SK-N-SH treated with all-trans-retinoic acid at 6 μM for 48 hours (cell line): ENCODE results near the gene XPO6.

Source experiments
- ATAC-seq: fragments of 200-7000 bp; cut with Tn5 transposase; 3 replicates; pipeline ENCODE4 v1.9.1; 2020; ENCODE audit warnings: mild to moderate bottlenecking, moderate library complexity
- BACH2 ChIP-seq: fragments of 250-450 bp; sonication (Bioruptor Pico); IDR thresholded peaks from 2 replicates; pipeline ENCODE4 v1.9.0; 2021; ENCODE audit warnings: mild to moderate bottlenecking, borderline replicate concordance
- CSDC2 ChIP-seq: fragments of 250-450 bp; sonication (Bioruptor Pico); IDR thresholded peaks from 2 replicates; pipeline ENCODE4 v1.5.0; 2020; ENCODE audit warnings: mild to moderate bottlenecking, moderate library complexity
- ESRRG ChIP-seq: fragments of 250-450 bp; sonication (Bioruptor Pico); IDR thresholded peaks from 2 replicates; pipeline ENCODE4 v1.6.1; 2021; ENCODE audit warnings: mild to moderate bottlenecking
- GLIS3 ChIP-seq: fragments of 250-450 bp; sonication (Bioruptor Pico); IDR thresholded peaks from 2 replicates; pipeline ENCODE4 v1.5.0; 2020; ENCODE audit warnings: mild to moderate bottlenecking, moderate library complexity
- ISL1 ChIP-seq: fragments of 250-450 bp; sonication (Bioruptor Pico); IDR thresholded peaks from 2 replicates; pipeline ENCODE4 v2.1.2; 2022; ENCODE audit warnings: mild to moderate bottlenecking, moderate library complexity
- RARB ChIP-seq: fragments of 250-450 bp; sonication (Bioruptor Pico); IDR thresholded peaks from 2 replicates; pipeline ENCODE4 v1.8.0; 2021; ENCODE audit warnings: mild to moderate bottlenecking, moderate library complexity
- SNAI2 ChIP-seq: fragments of 250-450 bp; sonication (Bioruptor Pico); IDR thresholded peaks from 2 replicates; pipeline ENCODE4 v1.5.0; 2020; ENCODE audit warnings: mild to moderate bottlenecking, moderate library complexity
- TCF4 ChIP-seq: fragments of 250-450 bp; sonication (Bioruptor Pico); IDR thresholded peaks from 2 replicates; pipeline ENCODE4 v1.8.0; 2021; ENCODE audit warnings: mild to moderate bottlenecking, moderate library complexity, borderline replicate concordance
- TOX ChIP-seq: fragments of 250-450 bp; sonication (Bioruptor Pico); IDR thresholded peaks from 2 replicates; pipeline ENCODE4 v1.8.0; 2021; ENCODE audit warnings: mild to moderate bottlenecking, moderate library complexity, borderline replicate concordance
- ZC3H10 ChIP-seq: fragments of 250-450 bp; sonication (Bioruptor Pico); IDR thresholded peaks from 2 replicates; pipeline ENCODE4 v1.5.1; 2021; ENCODE audit warnings: mild to moderate bottlenecking, moderate library complexity
- ZFP3 ChIP-seq: fragments of 250-450 bp; sonication (Bioruptor Pico); IDR thresholded peaks from 2 replicates; pipeline ENCODE4 v1.5.0; 2020; ENCODE audit warnings: mild to moderate bottlenecking, moderate library complexity
- ZFP30 ChIP-seq: fragments of 450-650 bp; formaldehyde crosslinking; IDR thresholded peaks from 2 replicates; pipeline ENCODE4 v1.5.0; 2022; ENCODE audit warnings: mild to moderate bottlenecking, moderate library complexity
- ZNF70 ChIP-seq: fragments of 450-650 bp; formaldehyde crosslinking; IDR thresholded peaks from 2 replicates; pipeline ENCODE4 v1.5.0; 2020; ENCODE audit warnings: mild to moderate bottlenecking, moderate library complexity
- ZNF8 ChIP-seq: fragments of 450-650 bp; formaldehyde crosslinking; IDR thresholded peaks from 2 replicates; pipeline ENCODE4 v1.5.0; 2020; ENCODE audit warnings: mild to moderate bottlenecking, moderate library complexity
- TF ChIP-seq, protein P1 (sequence below): fragments of 250-450 bp; sonication (Bioruptor Pico); IDR thresholded peaks from 2 replicates; pipeline ENCODE4 v1.5.1; 2021; ENCODE audit warnings: mild to moderate bottlenecking, moderate library complexity
- TF ChIP-seq, protein P2 (sequence below): fragments of 250-450 bp; sonication (Bioruptor Pico); IDR thresholded peaks from 2 replicates; pipeline ENCODE4 v1.5.0; 2020; ENCODE audit warnings: mild to moderate bottlenecking, moderate library complexity
- TF ChIP-seq, protein P3 (sequence below): fragments of 250-450 bp; sonication (Bioruptor Pico); IDR thresholded peaks from 2 replicates; pipeline ENCODE4 v1.8.0; 2021; ENCODE audit warnings: low read depth, mild to moderate bottlenecking, moderate library complexity, borderline replicate concordance
- TF ChIP-seq, protein P4 (sequence below): fragments of 250-450 bp; sonication (Bioruptor Pico); IDR thresholded peaks from 2 replicates; pipeline ENCODE4 v1.8.0; 2020; ENCODE audit warnings: mild to moderate bottlenecking, moderate library complexity, borderline replicate concordance
- TF ChIP-seq, protein P5 (sequence below): fragments of 250-450 bp; sonication (Bioruptor Pico); IDR thresholded peaks from 2 replicates; pipeline ENCODE4 v1.5.1; 2020; ENCODE audit warnings: low read depth, mild to moderate bottlenecking, moderate library complexity

XPO6 gene

DNA sequence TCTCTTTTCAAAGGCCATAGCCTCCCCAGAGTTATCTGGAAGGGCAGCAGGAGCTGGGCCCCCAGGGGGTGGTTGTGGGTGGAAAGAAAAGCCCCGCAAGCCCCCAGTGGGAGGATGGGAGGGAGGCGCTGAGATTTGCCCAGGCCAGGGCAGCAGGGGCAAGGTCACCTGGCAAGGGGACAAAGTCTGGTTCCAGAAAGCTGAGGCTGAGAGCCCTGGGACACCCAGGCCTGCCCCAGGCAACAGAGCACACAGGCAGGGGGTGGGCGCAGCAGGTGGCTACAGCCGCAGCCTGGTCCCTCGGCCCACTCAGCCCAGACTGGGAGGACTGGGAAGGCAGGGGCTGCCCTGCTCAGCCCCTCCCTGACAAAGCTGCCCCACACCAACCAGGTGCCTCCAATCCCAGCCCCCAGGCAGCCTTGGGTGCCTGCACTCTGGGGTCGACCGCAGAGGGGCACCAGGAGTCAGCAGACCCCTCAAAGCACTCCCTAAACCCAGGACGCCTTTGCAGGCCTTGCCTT lies 124.6 kb downstream of the XPO6 start (continued):
- TF ChIP-seq, protein P1, sequence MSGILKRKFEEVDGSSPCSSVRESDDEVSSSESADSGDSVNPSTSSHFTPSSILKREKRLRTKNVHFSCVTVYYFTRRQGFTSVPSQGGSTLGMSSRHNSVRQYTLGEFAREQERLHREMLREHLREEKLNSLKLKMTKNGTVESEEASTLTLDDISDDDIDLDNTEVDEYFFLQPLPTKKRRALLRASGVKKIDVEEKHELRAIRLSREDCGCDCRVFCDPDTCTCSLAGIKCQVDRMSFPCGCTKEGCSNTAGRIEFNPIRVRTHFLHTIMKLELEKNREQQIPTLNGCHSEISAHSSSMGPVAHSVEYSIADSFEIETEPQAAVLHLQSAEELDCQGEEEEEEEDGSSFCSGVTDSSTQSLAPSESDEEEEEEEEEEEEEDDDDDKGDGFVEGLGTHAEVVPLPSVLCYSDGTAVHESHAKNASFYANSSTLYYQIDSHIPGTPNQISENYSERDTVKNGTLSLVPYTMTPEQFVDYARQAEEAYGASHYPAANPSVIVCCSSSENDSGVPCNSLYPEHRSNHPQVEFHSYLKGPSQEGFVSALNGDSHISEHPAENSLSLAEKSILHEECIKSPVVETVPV (CRISPR knock-in tag), result no peak

DNA sequence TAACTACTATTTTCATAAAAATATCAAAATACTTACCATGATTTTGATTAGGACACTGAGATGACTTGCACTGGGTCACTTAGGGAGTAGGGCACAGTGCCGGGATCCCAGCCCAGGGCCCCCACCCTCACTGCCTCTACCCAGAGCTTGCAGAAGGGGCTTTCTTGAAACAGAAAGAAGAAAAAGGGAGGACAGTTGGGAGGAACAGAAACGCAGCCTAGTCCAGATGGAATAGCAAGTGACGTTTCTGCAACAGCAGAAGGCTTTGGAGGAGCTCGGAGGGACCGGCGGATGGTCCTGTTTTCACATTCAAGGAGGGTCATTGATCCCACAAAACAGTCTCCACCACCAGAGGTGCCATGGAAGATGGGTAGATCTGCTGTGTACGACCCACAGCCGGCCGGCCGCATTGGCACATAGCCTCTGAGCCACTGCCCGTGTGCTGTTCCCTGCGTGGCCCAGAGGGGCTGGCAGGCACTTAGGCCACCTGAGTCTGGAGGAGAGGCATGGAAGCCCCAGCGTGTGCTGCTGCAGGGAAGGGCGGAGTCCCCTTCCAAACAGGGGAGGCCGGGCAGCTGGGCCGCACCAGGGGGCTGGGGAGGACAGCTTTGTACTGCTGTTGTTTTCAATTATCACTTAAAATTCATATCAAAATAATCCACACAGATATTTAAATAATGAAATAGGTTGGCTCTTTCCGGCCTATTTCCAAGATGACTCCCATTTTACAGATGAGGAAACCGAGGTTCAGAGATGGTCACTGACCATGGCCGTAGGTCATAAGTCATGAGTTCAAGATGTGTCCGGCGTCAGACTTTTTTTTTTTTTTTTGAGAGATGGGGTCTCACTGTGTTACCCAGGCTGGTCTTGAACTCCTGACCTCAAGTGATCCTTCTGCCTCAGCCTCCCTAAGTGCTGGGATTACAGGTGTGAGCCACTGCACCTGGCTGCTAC lies 125.3 kb downstream of the XPO6 start:
- TF ChIP-seq ZNF70 (CRISPR knock-in tag) (no peak), ISL1 (no peak), TCF4 (CRISPR knock-in tag) (no peak), ZFP30 (CRISPR knock-in tag) (no peak), RARB (no peak), SNAI2 (CRISPR knock-in tag) (no peak), ZFP3 (CRISPR knock-in tag) (no peak), ESRRG (CRISPR knock-in tag) (no peak), GLIS3 (CRISPR knock-in tag) (no peak), CSDC2 (CRISPR knock-in tag) (no peak), BACH2 (CRISPR knock-in tag) (no peak), ZNF8 (CRISPR knock-in tag) (no peak), ZC3H10 (no peak), TOX (no peak)
- TF ChIP-seq, protein P2, sequence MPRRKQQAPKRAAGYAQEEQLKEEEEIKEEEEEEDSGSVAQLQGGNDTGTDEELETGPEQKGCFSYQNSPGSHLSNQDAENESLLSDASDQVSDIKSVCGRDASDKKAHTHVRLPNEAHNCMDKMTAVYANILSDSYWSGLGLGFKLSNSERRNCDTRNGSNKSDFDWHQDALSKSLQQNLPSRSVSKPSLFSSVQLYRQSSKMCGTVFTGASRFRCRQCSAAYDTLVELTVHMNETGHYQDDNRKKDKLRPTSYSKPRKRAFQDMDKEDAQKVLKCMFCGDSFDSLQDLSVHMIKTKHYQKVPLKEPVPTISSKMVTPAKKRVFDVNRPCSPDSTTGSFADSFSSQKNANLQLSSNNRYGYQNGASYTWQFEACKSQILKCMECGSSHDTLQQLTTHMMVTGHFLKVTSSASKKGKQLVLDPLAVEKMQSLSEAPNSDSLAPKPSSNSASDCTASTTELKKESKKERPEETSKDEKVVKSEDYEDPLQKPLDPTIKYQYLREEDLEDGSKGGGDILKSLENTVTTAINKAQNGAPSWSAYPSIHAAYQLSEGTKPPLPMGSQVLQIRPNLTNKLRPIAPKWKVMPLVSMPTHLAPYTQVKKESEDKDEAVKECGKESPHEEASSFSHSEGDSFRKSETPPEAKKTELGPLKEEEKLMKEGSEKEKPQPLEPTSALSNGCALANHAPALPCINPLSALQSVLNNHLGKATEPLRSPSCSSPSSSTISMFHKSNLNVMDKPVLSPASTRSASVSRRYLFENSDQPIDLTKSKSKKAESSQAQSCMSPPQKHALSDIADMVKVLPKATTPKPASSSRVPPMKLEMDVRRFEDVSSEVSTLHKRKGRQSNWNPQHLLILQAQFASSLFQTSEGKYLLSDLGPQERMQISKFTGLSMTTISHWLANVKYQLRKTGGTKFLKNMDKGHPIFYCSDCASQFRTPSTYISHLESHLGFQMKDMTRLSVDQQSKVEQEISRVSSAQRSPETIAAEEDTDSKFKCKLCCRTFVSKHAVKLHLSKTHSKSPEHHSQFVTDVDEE (CRISPR knock-in tag), result no peak
- TF ChIP-seq, protein P3, sequence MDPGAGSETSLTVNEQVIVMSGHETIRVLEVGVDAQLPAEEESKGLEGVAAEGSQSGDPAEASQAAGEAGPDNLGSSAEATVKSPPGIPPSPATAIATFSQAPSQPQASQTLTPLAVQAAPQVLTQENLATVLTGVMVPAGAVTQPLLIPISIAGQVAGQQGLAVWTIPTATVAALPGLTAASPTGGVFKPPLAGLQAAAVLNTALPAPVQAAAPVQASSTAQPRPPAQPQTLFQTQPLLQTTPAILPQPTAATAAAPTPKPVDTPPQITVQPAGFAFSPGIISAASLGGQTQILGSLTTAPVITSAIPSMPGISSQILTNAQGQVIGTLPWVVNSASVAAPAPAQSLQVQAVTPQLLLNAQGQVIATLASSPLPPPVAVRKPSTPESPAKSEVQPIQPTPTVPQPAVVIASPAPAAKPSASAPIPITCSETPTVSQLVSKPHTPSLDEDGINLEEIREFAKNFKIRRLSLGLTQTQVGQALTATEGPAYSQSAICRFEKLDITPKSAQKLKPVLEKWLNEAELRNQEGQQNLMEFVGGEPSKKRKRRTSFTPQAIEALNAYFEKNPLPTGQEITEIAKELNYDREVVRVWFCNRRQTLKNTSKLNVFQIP (CRISPR knock-in tag), result no peak
- TF ChIP-seq, protein P4, sequence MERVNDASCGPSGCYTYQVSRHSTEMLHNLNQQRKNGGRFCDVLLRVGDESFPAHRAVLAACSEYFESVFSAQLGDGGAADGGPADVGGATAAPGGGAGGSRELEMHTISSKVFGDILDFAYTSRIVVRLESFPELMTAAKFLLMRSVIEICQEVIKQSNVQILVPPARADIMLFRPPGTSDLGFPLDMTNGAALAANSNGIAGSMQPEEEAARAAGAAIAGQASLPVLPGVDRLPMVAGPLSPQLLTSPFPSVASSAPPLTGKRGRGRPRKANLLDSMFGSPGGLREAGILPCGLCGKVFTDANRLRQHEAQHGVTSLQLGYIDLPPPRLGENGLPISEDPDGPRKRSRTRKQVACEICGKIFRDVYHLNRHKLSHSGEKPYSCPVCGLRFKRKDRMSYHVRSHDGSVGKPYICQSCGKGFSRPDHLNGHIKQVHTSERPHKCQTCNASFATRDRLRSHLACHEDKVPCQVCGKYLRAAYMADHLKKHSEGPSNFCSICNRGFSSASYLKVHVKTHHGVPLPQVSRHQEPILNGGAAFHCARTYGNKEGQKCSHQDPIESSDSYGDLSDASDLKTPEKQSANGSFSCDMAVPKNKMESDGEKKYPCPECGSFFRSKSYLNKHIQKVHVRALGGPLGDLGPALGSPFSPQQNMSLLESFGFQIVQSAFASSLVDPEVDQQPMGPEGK (CRISPR knock-in tag), result no peak
- TF ChIP-seq, protein P5, sequence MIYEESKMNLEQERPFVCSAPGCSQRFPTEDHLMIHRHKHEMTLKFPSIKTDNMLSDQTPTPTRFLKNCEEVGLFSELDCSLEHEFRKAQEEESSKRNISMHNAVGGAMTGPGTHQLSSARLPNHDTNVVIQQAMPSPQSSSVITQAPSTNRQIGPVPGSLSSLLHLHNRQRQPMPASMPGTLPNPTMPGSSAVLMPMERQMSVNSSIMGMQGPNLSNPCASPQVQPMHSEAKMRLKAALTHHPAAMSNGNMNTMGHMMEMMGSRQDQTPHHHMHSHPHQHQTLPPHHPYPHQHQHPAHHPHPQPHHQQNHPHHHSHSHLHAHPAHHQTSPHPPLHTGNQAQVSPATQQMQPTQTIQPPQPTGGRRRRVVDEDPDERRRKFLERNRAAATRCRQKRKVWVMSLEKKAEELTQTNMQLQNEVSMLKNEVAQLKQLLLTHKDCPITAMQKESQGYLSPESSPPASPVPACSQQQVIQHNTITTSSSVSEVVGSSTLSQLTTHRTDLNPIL (CRISPR knock-in tag), result no peak
- no peak for ATAC-seq

DNA sequence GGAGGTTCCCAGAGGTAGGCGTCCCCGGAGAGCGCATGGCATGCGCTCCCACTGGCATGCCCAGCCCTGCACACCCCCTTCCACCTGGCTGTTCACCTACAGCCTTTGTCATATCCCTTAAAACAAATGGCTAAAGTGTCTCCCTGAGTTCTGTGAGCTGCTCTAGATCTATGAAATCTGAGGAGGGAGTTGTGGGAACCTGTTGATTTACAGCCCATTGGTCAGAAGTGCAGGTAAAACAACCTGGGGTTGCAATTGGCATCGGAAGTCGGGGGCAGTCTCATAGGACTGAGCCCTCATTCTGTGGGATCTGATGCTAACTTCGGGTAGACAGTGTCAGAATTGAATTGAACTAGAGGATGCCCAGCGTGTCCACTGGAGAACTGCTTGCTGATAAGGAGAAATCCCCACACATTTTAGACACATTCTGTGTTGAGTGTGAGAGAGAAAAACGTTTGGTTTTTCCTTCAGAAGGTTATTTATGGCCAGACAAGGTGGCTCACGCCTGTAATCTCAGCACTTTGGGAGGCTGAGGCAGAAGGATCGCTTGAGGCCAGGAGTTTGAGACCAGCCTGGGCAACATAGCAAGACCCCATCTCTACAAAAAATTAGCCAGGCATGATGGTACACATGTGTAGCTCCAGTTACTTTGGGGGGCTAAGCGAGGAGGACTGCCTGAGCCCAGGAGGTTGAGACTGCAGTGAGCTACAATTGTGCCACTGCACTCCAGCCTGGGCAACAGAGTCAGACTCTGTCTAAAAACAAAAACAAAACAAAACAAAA lies 126.2 kb downstream of the XPO6 start:
- ATAC-seq, result no peak

More for the DNA sequence above, 126.2 kb downstream of the XPO6 start:
- no peak for TF ChIP-seq ZFP30 (CRISPR knock-in tag)
